C4-2B (cell line): ENCODE data around the gene PLEKHA4.
"Not testable (repeated sequence)": the region's sequence is repeated elsewhere in the genome, so short reads cannot be mapped to it uniquely, and the experiment has no call there.

ENCODE experiments used
- H3K27ac ChIP-seq: fragments of 450-650 bp; 2 replicates; pipeline ENCODE4 v1.5.1; 2017
- CTCF ChIP-seq: fragments of 450-650 bp; conservative IDR thresholded peaks from 2 replicates; pipeline ENCODE4 v1.5.1; 2017; ENCODE audit warnings: mild to moderate bottlenecking
- ZFX ChIP-seq: fragments of 450-650 bp; IDR thresholded peaks from 2 replicates; pipeline ENCODE4 v1.6.1; 2017

The PLEKHA4 gene

GRCh38 chr19:48868114-48868886 is at the start of gene PLEKHA4:
Gene PLEKHA4 (minus strand): TSS chr19:48868617. CDS start chr19:48867620, 997 bp downstream.
- no peak for TF ChIP-seq ZFX
- TF ChIP-seq CTCF: no peak

GRCh38 chr19:48918071-48918470 is 49.7 kb upstream of the PLEKHA4 start:
- no peak for TF ChIP-seq ZFX
- no peak for TF ChIP-seq CTCF
- no peak overlapping the region for H3K27ac ChIP-seq

More at GRCh38 chr19:48868114-48868886, at the start of gene PLEKHA4:
- no peak within 1 kb of the TSS for H3K27ac ChIP-seq

GRCh38 chr19:48915757-48916156 is 47.3 kb upstream of the PLEKHA4 start:
- TF ChIP-seq ZFX (no peak), CTCF (no peak)
- no peak overlapping the region for H3K27ac ChIP-seq

GRCh38 chr19:48914181-48914580 is 45.8 kb upstream of the PLEKHA4 start:
- no peak overlapping the region for H3K27ac ChIP-seq
- TF ChIP-seq CTCF (no peak), ZFX (no peak)

DNA sequence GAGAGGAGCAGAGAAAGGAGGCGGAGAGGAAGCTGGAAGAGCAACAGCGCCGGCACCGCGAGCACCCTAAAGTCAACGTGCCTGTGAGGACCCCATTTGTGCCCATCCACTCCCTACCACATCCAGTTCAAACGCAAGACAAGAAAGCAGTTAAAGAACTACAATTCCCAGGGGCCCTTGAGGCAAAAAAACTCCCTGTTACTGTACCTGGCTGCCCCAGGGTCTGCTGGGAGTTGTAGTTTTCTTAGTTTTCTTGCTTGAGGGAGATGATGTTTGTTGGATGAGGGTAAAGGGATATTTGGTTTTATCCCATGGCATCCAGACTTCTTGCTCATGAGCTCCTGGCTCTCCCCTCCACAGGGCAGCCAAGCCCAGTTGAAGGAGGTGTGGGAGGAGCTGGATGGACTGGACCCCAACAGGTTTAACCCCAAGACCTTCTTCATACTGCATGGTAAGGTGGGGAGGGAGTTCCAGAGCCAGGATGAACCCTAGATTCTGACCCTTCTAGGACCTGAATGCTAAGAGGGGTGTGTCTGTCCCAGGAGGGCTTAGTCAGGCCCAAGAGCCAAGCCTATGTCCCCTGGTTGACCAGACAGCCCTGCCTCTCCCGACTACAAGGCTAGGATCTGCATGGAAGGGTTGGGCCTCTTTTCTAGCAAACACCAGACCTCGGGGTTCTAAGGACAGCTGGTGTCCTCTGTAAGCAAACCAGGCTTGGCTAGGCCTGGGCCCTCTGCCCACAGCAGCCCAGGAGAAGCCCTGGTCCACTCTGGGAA is 44.9 kb upstream of the PLEKHA4 start:
- TF ChIP-seq ZFX: no peak
- no peak for TF ChIP-seq CTCF
- H3K27ac ChIP-seq: no peak overlapping the region

DNA sequence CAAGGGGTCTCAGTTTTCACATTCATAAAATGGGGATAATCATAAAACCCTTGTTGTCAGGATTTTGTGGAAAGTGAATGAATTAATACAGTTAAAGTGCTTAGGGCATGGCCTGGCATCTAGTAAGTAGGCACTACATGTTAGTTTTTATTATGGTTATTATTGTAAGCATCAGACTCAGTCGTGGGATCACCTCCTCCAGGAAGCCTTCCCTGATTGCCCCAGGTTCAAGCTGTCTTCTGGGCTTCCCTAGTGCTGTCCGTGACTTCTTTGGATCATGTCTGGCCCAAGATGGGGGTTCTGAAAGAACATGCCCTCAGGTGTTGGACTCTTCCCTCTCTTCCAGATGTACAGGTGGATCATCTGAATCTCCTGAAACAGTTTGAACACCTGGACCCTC is 42.4 kb upstream of the PLEKHA4 start:
- no peak overlapping the region for H3K27ac ChIP-seq
- TF ChIP-seq ZFX (no peak), CTCF (no peak)

DNA sequence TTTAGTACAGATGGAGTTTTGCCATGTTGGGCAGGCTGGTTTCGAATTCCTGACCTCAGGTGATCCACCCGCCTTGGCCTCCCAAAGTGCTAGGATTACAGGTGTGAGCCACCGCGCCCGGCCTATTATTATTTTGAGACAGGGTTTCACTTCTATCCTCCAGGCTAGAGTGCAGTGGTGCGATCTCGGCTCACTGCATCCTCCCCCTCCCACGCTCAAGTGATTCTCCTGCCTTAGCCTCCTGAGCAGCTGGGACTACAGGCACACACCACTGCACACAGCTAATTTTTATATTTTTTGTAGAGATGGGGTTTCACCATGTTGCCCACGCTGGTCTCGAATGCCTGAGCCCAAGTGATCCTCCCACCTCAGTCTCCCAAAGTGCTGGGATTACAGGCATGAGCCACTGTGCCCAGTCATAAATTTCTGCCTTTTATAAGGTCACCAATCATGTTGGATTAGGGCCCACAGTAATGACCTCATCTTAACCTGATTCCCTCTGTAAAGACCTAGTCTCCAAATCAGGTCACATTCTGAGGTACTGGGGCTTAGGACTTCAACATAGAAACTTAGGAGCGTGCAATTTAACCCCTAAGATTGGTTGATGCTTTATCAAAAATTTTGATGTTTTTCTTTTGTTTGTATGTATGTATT is 41.1 kb upstream of the PLEKHA4 start:
- not testable (repeated sequence) for H3K27ac ChIP-seq
